HG03108 (cell line): Measurements from ENCODE around the gene BEND3.
A peak's percentile ranks its signal among the peaks of the same experiment; 100 is the strongest.
"Not testable (repeated sequence)": the region's sequence is repeated elsewhere in the genome, so short reads cannot be mapped to it uniquely, and the experiment has no call there.

Experiments used
- ATAC-seq: cut with Tn5 transposase; IDR thresholded peaks from one replicate; pipeline ENCODE4 v1.9.1; 2021; ENCODE audit warnings: moderate library complexity; ENCODE audit not compliant: unreplicated experiment

BEND3 gene

DNA sequence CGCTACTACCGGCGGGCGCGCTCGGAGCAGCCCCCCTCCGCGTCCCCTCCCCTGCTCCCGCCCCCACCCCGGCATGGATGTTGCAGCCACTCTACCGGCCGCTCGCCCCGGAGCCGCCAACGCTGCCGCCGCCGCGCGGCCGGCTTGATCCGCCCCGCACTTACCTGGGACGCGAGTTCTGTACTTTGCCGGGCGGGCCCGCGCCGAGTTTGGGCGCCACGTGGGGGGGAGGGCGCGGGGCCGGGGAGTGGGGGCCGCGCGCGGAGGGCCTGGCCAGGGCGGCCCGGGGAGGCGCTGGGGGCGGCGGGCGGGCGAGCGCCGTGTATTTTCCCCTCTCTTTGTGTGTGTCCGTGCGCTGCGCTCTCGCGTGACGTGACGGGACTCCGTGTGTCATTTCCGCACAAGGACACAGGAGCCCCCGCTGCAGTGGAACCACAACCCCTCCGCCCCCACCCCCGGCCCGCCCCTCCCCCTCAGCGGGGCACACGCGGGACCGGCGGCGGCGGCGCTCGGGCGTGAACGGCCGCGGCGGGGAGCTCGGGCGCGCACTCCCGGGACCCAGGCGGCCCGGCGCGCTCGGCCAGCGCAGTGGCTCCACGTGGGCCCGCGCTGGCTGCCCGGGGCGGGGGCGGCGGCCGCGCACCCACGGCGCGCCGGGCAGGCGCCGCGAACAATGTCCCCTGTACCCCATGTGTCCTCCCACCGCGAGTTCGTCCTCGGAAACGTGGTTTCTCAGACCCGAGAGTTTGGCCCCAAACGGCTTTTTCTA, at the start of gene BEND3:
Gene BEND3, minus strand, starts transcription at position 590 of the 769 bp plus-strand sequence. CDS start 16,230 bp downstream, outside the sequence.
- ATAC-seq, result peak; percentile 26

- ATAC-seq, result not testable (repeated sequence)
These were observed 49.0 kb upstream of the BEND3 start for GRCh38 chr6:107164299-107164698.

DNA sequence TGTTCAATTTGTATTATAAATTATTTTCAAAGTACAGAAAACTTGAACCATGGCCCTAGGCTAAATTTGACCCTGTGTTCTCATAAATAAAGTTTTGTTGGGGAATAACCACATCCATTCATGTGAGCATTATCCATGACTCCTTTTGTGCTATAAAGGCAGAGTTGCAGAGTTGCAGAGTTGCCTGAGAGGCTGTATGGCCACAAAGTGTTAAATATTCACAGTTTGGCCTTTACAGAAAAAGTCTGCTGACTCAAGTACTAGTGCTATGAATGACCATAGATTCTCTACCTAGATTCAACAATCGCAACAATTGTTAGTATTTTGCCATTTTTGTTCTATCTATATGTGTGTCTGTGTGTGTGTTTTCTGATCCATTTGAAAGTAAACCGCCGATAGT, 46.2 kb upstream of the BEND3 start:
- ATAC-seq, result no peak

DNA sequence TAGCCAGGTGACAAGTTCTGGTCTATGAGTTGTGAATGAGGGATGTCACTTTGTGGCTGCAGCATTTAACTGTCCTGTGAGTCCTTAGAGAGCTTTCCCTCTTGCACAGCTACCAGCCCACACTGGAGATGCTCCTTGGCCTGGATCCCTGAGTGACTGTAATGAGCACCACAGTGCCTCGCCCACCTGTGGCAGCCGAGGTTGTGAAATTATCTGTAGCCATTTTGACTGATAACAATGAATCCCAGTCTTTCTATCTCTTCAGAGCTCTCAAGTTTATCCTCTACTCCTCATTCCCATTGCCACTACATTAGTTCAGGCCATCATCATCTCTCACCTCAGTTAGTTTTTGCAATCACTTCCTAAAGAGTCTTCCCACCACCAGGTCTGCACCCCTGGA, 41.3 kb upstream of the BEND3 start:
- no peak for ATAC-seq

DNA sequence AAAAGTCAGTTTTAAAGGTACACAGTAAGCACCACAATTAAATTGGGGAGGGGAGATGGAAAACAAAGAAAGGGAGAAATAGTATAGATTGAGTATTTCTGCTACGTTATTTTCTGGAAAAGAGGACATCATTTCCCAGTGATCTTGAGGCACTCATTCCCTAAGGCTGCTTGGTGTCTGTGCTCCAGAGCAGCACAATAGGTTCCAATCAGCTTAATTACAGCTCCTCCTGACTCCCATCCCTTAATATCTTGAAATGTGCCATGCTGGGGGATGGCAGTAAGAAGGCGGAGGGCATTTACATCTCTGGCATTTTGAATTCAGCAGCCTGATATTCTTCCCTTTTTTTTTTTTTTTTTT, 39.5 kb upstream of the BEND3 start:
- ATAC-seq, result no peak

DNA sequence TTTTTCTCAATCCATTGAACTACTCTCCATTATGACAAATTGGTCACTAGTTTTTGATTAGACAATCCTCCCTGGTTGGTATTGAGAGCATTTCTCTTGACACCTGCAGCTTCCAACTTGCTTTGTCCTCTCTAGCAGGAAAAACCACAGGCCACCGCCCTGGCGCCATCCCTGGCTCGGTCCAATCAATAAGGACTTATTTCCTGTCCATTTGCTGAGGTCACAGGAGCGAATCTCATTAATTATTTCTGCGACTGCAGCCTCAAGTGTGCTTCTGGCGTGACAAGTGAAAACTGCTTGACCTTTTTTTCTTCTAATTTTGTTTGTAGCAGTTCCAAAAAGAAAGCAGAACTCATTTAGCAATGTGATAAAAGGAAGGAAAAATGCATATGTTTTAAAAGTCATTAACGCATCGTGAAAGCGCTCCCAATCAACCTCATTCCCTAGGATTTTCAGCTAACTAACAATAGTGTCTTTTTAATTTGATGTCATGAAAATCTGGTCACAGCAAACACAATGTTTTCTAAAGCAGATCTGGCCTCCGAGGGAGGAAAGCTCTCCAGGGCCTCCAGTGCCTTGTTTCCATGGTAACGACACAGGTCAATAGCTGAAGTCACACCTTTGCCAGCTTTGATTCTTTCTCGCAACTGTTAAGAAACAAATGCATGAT, 39.0 kb upstream of the BEND3 start:
- no peak for ATAC-seq

DNA sequence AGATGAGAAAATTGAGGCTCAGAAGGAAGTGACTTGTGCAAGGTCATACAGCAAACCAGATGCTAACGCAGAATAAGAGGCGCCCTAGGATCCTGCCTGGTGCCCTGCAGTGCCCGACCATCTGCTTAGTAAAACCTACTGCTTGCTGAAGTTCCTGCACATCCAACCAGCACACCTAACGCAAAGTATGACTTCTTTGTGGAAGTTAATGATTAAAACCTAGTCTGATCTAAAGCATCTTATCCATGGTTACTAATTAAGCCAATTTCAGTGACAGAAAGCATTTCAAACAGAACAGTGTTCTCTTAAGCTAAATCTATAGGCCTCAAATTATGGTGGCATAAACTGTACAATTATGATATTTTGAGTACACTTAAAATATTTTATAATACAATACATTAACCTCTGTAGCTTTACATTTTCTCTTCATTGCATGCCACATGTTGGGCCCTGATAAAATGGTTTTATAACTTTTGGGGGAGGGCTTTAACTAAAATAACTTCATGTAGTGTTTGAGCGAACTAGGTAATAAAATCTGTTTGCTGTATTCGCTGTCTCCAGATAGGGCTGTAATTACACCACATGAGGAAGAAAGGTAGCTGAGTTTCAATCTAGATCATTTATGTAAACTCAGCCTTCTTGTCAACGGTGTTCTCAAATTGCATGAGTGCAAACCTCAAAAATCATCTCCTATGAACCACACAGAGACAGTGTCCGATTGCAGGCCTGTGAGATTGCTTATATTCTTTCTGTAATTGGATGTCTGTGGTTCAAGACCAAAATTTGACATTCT, 37.5 kb upstream of the BEND3 start:
- no peak for ATAC-seq

GRCh38 chr6:107144666-107145065, 29.4 kb upstream of the BEND3 start:
- ATAC-seq, result no peak

DNA sequence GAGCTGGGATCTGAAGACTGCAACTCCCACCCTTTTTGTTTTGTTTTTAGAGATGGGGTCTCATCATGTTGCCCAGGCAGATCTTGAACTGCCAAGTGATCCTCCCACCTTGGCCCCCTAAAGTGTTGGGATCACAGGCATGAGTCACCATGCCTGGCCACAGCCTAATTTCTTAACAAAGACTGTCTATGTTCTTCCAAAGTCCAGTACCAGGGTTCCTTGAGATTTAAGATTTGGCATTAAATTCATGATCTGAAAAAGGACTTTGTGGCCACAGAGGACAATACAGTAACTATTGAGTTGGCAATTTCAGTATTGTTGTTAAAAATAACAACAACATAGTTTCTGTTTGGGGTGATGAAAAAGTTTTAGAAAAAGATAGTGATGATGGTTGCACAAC, 28.7 kb upstream of the BEND3 start:
- no peak for ATAC-seq

GRCh38 chr6:107140581-107140980, 25.3 kb upstream of the BEND3 start:
- ATAC-seq, result no peak

GRCh38 chr6:107136324-107136723, 21.0 kb upstream of the BEND3 start:
- not testable (repeated sequence) for ATAC-seq

- not testable (repeated sequence) for ATAC-seq
These were observed 19.8 kb upstream of the BEND3 start for GRCh38 chr6:107135048-107135680.

- ATAC-seq, result no peak
These were observed 17.1 kb upstream of the BEND3 start for GRCh38 chr6:107132330-107132954.

- no peak for ATAC-seq
These were observed 14.1 kb upstream of the BEND3 start for GRCh38 chr6:107129370-107129925.

DNA sequence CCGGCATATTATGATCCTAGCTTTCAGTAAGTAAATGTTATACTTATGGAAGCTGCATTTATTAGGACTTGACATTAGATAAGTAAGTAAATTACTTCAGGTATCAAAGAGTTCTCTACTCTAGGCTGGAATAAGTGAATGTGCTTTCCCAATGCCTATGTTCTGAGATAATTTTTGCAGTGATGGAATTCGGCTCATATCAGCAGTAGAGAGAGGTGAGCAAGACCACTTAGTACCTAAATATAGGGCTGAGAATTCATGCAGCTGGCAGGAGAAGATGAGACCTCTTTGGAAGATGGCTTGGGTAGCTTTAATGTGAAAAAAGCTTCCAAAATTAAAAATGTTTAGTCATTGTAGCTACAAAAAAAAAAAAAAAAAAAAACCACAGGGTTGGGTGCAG, 13.3 kb upstream of the BEND3 start:
- no peak for ATAC-seq

- ATAC-seq, result no peak
These were observed 12.9 kb upstream of the BEND3 start for GRCh38 chr6:107128175-107128574.

- ATAC-seq, result no peak
These were observed 10.5 kb upstream of the BEND3 start for GRCh38 chr6:107125771-107126170.

DNA sequence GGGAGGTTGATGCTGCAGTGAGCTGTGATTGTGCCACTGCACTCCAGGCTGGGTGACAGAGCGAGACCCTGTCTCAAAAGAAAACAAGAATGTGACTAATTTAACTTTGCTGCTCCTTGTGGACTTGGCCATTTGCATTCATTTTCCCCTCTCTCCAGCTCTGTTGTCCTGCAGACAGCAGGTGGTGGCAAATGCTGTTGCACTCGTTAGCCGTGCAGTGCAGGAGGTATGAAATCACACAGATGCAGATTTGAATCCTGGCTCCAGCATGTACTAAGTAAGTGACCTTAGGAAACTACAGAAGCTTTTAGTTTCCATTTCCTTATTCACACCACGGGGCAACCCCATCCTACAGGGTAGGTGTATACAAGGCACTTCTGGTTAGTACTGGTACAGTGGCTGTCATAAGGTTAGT, 9.6 kb upstream of the BEND3 start:
- ATAC-seq, result peak; percentile 92

DNA sequence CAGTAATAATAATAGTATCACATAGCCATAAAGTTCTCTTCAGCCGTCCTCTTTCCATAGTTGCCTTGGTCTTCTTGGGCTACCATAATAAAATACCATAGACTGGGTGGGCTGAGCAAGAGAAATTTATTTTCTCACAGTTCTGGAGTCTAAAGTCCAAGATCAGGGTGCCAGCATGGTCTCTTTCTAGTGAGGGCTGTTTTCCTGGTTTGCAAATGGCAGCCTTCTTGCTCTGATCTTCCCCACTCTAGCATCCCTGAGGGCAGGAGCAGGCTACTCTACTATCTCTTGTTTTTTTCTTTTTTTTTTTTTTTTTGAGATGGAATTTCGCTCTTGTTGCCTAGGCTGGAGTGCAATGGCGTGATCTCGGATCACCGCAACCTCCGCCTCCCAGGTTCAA, 8.2 kb upstream of the BEND3 start:
- ATAC-seq, result no peak

GRCh38 chr6:107122748-107123147, 7.4 kb upstream of the BEND3 start:
- no peak for ATAC-seq
